Thyroid gland (tissue), 4 donors: Measurements from ENCODE around the gene WAPL.

Source experiments
- POLR2A ChIP-seq, 2 donors: fragments of 450-650 bp; IDR thresholded peaks; one replicate each; pipeline ENCODE4 v1.6.1; 2017; ENCODE audit warnings: antibody characterized with exemption in 2 of 2, mild to moderate bottlenecking in 2 of 2, moderate library complexity in 1 of 2
- TF ChIP-seq, protein P1 (sequence below), 6 experiments: fragments of 200-600 bp in 3 of 6; fragments of 450-650 bp in 3 of 6; sonication (generic) in 3 of 6; IDR thresholded peaks; one replicate each; pipeline ENCODE4 v1.5.1; 2016 to 2019; ENCODE audit warnings: antibody characterized with exemption in 6 of 6, mild to moderate bottlenecking in 2 of 6, inconsistent platforms in 1 of 6, moderate library complexity in 1 of 6

DNA sequence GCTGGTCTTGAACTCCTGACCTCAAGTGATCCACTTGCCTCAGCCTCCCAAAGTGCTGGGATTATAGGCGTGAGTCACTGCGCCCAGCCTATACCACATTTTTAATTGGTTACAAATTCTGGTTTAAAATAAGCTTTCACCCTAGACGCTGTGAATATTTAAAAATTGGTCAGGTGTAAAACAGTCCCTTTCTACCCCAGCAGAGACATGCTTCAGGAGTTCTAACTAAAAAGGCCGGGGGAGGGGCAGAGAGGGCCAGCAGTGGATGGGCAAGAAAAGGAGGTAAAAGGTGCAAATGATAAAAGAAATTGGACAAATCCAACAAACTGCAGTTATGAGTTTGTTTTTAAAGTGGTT lies 70.0 kb downstream of the WAPL start:
- TF ChIP-seq, protein P1, sequence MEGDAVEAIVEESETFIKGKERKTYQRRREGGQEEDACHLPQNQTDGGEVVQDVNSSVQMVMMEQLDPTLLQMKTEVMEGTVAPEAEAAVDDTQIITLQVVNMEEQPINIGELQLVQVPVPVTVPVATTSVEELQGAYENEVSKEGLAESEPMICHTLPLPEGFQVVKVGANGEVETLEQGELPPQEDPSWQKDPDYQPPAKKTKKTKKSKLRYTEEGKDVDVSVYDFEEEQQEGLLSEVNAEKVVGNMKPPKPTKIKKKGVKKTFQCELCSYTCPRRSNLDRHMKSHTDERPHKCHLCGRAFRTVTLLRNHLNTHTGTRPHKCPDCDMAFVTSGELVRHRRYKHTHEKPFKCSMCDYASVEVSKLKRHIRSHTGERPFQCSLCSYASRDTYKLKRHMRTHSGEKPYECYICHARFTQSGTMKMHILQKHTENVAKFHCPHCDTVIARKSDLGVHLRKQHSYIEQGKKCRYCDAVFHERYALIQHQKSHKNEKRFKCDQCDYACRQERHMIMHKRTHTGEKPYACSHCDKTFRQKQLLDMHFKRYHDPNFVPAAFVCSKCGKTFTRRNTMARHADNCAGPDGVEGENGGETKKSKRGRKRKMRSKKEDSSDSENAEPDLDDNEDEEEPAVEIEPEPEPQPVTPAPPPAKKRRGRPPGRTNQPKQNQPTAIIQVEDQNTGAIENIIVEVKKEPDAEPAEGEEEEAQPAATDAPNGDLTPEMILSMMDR (IDR thresholded peaks at IDR 0.05), result no peak
- TF ChIP-seq POLR2A (IDR thresholded peaks at IDR 0.05), result no peak
